Stimulated activated CD4-positive, alpha-beta T cell treated with anti-CD3 and anti-CD28 coated beads, TNF-alpha, amount 100 ng/mL, for 1 hour (primary cell): ENCODE results near the gene FAM193A.
"Not testable (repeated sequence)": the region's sequence is repeated elsewhere in the genome, so short reads cannot be mapped to it uniquely, and the experiment has no call there.

Experiments
- DNase-seq, 3 donors: peaks; one replicate each; pipeline ENCODE4 v3.0.0-alpha.2; 2020; ENCODE audit warnings: low read depth in 3 of 3, low spot score in 1 of 3

Gene FAM193A

DNA sequence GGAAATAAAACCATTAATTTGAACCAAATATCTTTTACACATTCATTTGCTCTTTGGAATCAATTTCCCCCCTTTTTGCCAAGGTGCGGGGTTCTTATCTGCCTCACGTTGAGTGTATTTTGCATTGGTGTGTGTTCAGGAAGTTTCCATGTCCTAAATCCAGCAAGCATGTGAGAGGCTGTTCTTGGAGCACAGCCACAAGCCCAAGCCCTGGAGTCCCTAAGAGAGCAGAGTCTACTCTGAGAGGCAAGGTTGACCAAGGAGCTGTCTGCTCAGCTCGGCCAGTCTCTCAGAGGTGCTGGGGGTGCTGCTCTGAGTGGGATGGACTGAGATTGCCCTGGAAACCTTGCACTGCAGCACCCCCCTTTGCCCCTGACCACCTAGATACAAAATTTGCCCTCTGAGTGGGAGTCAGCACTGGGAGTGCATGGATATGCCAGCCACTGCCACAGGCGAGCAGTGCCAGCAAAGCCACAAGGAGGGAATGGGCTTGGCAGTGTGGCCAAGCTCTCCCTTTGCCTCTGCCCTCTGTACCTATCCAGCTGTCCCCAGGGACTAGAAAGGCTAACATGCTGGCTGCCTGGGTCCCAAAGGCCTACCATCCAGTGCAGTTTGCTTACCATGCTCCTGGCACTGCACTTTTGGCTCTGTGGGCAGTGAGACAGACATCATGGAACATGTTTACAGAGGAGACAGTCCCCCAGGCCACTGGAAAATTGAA, 20.5 kb upstream of the FAM193A start:
- no peak for DNase-seq

DNA sequence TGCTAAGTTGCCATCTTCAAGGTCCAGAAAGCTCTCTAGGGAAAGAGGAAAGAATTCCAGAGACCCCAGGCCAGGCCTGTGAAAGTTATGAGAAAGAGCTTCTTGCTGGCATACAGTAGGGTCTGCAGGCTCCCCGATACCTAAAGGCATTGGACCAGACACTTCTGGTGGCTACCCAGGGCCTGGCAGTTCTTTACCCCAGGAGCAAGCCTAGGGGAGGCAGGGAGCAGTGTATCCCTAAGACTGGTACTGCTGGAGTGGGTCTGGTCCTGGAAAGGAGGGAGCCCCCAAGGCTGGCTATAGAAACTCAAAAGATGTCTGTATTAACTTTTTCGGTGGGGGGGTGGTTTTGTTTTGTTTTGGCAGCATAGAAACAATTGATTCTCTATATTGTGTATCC, 19.8 kb upstream of the FAM193A start:
- DNase-seq: no peak

DNA sequence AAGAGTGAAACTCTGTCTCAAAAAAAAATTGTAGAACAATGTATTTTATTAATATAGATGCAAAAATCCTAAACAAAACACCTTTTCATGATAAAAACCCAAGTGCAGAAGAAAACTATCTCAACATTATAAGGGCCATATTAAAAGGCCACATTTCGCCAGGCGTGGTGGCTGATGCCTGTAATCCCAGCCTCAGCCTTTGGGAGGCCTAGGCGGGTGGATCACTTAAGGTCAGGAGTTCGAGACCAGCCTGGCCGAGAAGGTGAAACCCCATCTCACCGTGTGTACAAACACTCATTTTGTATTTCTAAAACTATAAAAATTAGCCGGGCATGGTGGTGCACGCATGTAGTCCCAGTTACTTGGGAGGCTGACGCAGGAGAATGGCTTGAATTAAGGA, 9.9 kb upstream of the FAM193A start:
- DNase-seq: no peak

DNA sequence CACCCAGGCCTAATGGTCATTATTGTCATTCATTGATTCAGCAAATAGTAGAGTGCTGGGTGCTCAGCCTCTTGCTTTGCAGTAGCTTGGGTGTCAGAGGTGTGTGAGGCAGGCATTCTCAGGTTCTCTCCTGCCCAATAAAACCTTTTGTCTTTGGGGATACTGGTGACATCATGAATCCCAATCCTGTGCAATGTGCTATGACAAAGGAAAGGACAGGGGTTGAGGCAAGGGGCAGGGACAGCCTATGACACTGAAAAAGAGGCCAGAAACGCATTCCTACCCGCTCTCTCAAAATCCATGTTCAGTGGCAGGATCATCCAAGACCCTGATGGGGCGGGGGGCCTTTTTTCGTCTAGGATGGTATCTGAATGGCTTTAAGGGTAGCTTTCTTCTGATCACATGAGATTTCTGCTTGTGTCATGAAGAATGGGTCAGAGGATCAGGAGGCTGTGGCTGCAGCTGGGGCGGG, 1.5 kb upstream of the FAM193A start:
- no peak for DNase-seq

DNA sequence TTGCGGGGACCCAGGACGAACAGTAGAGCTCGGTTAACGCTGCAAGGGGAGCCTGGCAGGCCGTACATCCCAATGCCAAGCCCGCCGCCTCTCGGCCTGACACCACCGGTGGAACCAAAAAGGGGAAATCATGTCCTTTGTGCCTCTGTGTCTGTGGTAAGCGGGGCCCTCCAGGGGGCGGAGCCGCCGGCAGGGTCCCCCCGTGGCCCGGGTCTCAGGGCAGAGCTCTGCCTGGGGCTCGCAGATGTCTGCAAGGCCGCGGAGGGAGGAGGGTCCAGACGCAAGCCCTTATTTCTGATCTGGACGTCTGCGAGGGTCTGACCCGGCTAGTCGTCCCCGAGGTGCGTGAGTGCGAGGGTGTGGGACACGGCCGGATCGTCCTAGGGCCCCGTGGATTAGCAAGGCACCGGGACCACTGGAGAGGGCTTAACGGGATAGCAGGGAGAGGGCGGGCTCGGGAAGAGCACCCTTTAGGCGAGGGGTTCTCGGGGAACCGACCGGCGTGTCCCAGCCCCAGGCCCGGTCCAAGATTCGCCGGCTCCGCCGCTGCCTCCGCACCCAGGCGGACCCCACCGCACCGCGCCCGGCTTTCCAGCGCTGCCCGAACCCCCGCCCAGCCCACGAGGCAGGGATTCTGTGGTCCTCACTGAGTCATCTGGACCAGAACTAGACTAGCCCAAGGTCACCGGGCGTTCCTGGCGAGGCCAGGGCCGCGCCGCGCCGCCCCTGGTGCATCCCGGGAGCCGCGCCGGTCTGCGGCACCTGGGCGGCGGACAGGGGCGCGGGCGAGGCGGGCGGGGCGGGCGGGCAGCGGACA, 863 bp upstream of the FAM193A start:
- peak in 2 of 3 donors; percentile 12 to 33 for DNase-seq

DNA sequence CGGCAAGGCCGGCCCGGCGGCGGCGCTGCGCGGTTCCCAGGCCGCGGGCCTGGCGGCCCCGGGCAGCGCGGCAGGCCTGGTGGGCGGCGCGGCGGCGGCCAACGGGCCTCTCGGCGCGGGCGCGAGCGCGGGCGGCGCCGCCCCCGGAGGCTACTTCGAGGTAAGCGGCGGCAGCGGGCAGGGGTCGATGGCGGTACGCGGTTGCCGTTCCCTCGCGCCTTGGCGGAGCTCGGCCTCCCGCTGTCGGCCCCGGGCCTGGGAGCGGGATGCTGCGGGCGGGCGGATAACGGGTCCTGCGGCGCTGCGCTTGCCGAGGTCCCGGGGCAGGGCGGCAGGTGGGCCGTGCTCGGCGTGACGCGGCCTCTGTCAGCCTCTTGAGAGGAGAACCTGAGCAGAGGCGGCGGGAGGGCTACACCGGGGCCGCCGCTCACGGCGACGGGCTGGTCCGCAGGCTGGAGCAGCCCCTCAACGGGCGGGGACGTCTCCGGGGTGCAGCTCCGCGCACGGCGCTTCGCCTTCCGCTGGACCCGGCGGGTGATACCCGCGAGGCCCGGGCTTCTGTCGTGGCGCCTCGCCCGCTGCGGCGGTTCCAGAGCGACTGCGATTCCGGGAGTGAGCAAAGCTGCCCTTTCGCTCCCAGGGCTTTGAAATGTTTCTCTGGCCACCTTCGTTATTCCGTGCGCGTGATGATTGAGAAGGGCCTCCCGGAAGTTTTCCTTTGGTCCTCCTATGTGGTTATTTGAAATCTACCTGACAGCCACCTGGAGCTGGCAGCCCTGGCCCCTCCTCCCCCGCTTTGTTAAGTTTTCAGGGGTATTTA, 774 bp downstream of the FAM193A start:
- DNase-seq: peak; percentile 5 to 33 (median 22)

DNA sequence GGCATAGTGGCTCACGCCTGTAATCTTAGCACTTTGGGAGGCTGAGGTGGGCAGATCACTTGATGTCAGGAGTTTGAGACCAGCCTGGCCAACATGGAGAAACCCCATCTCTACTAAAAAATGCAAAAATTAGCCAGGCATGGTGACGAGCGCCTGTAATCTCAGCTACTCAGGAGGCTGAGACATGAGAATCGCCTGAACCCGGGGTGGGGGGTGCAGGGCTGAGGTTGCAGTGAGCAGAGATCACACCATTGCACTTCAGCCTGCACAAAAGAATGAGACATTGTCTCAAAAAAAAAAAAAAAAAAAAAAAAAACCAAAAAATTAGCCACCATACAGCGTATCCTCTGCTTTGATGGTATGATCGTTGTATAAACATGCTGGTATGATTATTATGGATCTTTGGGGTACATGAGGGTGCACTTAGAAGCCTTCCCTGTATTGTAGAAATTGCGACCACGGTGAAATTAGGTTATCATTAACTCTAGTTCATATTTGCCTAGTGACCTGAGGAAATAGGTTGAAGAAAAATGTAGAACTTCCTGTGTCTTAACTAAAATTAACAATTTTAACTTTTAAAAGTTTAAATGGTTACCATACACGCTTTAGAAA, 7.2 kb downstream of the FAM193A start:
- DNase-seq: not testable (repeated sequence)

DNA sequence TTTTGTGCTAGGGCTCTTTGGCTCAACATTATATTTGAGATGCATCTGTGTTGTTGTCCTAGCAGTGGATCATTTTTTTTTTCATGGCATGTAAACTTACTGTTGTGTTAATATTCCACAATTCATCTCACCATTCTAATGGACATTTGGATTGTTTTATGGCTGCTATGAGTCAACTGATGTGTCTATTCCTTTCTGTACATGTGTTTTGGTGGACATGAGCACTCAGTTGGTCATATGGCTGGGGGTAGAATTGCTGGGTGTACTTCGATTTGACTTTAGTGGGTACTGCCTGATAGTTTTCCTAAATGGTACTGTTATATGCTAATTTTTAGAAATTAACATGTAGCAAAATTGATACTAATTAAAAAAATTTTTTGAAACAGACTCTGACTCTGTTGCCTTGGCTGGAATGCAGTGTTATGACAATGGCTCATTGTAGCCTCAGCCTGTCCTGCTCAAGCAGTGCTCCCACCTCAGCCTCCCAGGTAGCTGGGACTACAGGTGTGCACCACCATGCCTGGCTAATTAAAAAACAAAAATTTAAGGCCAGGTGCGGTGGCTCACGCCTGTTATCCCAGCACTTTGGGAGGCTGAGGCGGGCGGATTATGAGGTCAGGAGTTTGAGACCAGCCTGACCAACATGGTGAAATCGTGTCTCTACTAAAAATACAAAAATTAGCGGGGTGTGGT, 9.0 kb downstream of the FAM193A start:
- no peak for DNase-seq

DNA sequence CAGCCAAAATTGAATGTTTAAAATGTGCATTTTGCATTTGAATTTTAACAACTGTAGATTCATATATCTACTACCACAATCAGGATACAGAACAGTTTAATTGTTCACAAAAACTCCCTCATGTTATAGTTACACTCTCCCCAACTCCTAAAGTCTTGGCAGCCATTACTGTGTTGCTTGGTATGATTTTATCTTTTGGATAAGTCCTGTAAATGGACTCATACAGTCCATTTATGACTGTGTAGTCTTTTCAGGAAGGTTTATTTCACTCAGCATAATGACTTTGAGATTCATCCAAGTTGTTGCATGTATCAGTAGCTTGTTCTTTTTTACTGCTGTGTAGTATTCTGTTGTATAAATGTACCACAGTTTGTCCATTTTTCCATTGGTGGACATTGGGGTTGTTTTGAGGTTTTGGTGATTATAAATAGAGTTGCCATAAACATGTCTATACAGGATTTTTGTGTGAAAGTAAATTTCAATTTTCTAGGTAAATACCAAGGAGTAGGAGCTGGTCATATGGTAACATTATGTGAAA, 9.9 kb downstream of the FAM193A start:
- no peak for DNase-seq

DNA sequence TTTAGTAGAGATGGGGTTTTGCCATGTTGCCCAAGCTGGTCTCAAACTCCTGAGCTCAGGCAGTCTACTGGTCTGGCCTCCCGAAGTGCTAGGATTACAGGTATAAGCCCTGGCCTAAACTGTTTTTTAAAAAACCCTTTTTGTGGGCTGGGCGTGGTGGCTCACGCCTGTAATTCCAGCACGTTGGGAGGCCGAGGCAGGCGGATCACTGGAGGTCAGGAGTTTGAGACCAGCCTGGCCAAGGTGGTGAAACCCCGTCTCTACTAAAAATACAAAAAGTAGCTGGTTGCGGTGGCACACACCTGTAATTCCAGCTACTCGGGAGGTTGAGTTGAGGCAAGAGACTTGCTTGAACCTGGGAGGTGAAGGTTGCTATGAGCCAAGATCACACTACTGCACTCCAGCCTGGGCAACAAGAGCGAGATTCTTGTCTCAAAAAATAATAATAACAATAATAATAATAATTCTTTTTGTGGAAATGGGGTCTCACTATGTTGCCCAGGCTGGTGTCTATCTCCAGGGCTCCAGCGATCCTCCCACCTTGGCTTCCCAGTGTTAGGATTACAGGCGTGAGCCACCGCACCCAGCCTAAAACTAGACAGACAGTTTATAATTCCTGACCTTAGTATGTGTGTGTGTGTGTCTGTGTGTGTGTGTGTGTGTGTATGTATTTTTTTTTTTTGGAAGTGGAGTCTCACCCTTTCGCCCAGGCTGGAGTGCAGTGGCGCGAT, 10.7 kb downstream of the FAM193A start:
- not testable (repeated sequence) for DNase-seq

DNA sequence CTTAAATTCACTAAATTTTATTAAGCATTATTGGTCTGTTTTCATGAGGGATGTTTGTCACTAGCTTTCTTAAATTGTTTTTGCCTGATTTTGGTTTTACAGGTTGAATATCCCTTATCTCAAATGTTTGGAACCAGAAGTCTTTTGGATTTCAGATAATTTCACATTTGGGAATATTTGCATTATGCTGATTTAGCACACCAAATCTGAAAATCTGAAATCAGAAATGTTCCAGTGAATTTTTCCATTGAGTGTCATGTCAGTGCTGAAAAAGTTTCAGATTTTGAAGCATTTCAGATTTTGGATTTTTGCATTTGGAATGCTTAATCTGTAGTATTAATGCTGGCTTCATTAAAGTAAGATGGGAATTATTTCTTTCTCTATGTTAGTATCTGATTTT, 14.7 kb downstream of the FAM193A start:
- no peak for DNase-seq

DNA sequence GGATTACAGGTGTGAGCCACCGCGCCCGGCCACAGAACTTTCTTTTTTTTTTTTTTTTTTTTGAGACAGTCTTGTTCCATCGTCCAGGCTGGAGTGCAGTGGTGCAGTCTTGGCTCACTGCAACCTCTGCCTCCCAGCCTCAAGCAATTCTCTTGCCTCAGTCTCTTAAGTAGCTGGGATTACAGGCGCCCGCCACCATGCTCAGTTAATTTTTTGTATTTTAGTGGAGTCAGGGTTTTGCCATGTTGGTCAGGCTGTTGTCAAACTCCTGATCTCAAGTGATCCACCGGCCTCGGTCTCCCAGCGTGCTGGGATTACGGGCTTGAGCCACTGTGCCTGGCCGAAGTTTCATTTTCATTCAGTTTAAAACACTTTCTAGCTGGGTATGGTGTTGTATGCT, 16.4 kb downstream of the FAM193A start:
- no peak for DNase-seq

DNA sequence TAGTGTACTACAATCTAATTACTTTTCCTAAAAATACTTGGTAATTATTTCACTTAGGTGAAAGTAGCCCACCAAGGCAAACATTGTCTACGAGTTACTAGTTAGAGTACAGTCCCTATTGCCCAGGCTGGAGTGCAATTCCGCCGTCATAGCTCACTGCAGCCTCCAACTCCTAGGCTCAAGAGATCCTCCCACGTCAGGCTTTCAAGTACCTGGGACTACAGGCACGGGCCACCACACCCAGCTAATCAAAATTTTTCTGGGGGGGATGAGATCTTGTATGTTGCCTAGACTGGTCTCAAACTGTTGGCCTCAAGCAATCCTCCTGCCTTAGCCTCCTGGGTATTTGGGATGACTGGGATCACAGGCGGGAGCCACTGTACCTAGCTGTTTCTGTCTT, 21.9 kb downstream of the FAM193A start:
- DNase-seq: no peak

DNA sequence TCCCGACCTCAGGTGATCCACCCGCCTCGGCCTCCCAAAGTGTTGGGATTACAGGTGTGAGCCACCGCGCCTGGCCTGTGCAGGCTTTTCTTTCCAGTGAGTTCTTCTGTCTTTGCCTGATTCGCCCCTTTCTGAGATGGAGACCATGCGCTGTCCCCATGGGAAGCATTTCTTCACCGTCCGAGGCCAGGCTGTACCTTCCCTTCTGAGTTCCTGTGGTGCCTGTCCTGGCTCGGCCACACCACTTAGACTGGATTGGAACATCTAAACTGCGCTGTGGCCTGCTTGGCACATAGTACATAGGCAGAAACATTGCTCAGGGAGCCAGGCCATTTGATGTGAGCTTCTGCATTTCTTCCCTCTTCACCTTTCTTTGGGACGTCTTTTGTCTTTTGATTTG, 23.7 kb downstream of the FAM193A start:
- DNase-seq: no peak

DNA sequence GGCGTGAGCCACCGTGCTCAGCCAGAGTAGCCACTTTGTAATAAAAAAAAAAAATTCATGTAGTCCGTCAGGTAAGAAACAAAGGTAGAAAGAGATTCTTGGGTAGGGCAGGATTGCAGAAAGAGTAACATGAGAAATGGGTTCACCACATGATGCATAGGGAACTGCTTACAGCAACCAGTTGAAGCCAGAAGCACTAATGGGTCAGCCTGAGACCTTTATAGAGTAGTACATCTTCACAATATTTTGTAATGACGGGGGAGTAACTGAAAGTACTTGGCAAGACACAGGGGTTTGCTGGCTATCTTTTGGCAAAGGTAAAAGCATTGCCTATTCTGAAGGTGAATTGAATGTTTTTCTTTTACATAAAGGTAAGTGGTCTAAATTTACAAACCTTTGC, 29.1 kb downstream of the FAM193A start:
- DNase-seq: no peak

DNA sequence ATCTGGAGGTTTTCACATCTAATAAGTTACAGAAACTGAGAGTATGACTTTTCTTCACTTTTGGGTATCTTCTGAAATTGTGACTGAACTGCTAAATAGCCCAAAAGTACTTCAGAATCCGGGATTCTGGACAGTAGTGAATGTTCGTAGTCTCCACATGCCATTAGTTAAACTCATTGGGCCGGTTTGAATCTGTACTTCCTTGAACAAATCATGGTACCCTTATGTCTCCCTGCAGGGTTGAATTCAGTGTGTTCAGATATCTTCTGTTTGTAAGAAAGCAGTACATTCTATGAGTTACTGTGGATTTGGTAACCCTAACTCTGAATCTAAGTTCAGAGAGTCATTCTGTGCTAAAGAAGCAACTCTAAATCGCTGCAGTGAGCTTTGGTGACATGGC, 33.6 kb downstream of the FAM193A start:
- DNase-seq: no peak

DNA sequence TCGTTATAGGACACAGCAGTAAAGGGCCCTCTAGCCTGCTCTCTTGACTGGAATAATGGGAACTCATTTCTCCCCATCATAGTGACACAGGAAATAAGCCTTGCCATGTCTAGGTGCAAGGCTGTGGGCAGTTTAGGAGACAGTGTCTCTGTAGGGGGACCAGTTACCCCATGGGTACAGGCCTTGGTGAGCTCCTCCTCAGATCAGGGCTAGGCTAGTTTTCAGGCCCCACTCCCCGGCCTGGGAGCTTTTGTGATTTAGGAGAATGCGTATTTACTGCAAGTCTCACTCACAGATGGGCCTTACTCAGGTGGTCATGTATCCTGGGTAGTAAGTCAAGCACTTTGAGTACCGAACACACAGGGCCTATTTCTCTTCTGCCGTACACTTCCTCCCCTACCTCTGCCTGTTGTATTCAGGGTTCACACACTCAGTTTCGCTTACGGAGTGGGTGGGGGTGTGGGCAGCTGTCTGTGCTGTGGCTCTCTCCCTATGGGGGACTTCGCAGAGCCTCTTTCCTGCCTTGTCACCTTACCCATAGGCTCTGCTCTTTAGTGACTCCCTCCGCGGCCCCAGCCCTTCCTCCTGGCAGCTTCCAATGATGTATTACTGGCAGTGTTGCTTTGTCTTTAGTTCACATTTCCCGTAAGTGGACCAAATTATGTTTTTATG, 34.2 kb downstream of the FAM193A start:
- DNase-seq: peak in 1 of 3 donors; percentile 5

DNA sequence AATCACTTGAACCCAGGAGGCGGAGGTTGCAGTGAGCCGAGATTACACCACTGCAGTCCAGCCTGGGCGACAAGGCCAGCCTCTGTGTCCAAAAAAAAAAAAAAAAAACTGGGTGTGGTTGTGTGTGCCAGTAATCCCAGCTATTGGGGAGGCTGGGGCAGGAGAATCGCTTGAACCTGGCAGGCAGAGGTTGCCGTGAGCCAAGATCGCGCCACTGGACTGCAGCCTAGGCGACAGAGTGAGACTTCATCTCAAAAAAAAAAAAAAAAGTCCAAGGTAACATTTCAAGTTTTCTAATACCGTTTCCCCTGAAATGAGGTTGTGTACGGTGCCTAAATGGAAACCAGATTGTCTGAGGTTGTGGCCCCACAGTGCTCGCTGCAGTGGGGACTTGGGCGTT, 35.6 kb downstream of the FAM193A start:
- DNase-seq: no peak

DNA sequence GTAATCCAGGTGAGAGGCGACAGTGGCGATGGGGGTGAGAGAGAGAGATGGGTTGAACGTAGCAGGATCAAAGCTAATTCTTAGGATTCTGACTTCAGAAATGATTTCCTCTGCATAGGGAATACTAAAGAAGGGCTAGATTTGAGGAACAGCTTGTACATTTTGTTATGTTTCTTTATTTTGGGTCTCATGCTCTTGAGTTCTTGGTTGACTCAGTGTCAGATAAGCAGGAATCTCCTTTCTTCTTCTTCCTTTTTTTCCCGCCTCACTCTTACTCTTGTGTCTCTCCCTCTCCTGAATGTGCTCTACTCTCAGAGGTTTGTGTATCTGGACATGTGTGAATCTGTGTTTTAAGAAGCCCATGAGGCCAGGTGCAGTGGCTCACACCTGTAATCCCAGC, 36.4 kb downstream of the FAM193A start:
- no peak for DNase-seq
